ENCODE results near the gene AGPAT4.

DNA sequence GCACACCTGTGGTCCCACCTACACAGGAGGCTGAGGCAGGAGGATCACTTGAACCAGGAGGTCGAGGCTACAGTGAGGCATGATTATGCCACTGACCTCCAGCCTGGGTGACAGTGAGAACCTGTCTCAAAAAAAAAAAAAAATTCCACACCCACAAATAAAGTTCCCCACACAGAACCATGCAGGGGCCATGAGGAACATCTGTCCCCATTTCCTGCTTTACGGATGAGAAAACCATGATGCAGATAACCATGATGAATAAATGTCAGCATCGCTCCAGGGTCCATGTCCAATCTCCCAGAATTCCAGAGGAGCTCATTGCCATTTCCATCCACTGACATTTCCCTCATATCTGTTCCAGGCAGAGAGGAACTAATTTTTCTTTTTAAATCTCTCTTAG, 16.9 kb upstream of the AGPAT4 start:
- TF ChIP-seq, protein P1, sequence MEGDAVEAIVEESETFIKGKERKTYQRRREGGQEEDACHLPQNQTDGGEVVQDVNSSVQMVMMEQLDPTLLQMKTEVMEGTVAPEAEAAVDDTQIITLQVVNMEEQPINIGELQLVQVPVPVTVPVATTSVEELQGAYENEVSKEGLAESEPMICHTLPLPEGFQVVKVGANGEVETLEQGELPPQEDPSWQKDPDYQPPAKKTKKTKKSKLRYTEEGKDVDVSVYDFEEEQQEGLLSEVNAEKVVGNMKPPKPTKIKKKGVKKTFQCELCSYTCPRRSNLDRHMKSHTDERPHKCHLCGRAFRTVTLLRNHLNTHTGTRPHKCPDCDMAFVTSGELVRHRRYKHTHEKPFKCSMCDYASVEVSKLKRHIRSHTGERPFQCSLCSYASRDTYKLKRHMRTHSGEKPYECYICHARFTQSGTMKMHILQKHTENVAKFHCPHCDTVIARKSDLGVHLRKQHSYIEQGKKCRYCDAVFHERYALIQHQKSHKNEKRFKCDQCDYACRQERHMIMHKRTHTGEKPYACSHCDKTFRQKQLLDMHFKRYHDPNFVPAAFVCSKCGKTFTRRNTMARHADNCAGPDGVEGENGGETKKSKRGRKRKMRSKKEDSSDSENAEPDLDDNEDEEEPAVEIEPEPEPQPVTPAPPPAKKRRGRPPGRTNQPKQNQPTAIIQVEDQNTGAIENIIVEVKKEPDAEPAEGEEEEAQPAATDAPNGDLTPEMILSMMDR (IDR thresholded peaks at IDR 0.05) = no peak
- TF ChIP-seq CHD2 (IDR thresholded peaks at IDR 0.05; ENCODE audit: low read length, partially characterized antibody) = no peak
- TF ChIP-seq RAD21 (conservative IDR thresholded peaks at IDR 0.05 in 1 of 2, IDR thresholded peaks at IDR 0.05 in 1 of 2) = no peak
- TF ChIP-seq POLR2A (IDR thresholded peaks at IDR 0.05; ENCODE audit: low read length) = no peak
- TF ChIP-seq ZC3H11A (IDR thresholded peaks at IDR 0.05) = no peak

Data from A549 (cell line).